ENCODE data around the gene SLN. TPM values are rescaled to one million over a fixed set of nuclear protein-coding genes. Genes with fewer than 3 reads are reported as not detected.

The SLN gene
- total RNA-seq, 2 donors from 2014 or later: not detected

- Histone ChIP-seq H3K9ac (ENCODE audit: low read depth in 2 of 2, low read length in 2 of 2) (no peak overlapping the region), H3K9me3 (no peaks in the 10 kb centered on the region), H3K36me3 (no peaks in the 10 kb centered on the region), H3K27ac (no peak overlapping the region), H3K27me3 (no peaks in the 10 kb centered on the region), H3K4me3 (no peak overlapping the region), H3K4me1 (no peaks in the 10 kb centered on the region)
- DNase-seq: no peak
- TF ChIP-seq, protein P1, sequence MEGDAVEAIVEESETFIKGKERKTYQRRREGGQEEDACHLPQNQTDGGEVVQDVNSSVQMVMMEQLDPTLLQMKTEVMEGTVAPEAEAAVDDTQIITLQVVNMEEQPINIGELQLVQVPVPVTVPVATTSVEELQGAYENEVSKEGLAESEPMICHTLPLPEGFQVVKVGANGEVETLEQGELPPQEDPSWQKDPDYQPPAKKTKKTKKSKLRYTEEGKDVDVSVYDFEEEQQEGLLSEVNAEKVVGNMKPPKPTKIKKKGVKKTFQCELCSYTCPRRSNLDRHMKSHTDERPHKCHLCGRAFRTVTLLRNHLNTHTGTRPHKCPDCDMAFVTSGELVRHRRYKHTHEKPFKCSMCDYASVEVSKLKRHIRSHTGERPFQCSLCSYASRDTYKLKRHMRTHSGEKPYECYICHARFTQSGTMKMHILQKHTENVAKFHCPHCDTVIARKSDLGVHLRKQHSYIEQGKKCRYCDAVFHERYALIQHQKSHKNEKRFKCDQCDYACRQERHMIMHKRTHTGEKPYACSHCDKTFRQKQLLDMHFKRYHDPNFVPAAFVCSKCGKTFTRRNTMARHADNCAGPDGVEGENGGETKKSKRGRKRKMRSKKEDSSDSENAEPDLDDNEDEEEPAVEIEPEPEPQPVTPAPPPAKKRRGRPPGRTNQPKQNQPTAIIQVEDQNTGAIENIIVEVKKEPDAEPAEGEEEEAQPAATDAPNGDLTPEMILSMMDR (IDR thresholded peaks at IDR 0.05): no peak
- intact Hi-C loops (cut with DNase I): no loop called here
These were observed 44.8 kb downstream of the SLN start for GRCh38 chr11:107666911-107667613.

DNA sequence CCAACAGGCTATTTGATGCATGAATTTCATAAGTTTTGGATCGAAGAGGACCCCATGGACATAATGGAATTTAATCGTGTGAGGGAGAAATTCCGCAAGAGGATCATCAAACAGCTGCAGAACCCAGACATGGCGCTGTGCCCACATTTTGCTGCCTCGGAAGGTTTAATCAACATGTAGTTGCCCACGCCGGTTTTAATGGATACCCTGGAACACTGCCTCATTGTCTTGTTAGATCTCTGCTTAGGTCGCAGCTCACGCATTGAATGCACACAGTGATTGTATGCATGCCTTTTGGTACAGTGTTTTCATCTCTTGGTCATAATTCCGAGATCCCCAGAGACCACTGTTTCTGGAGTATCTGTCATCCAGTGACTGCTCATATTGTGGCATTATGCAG is 46.8 kb downstream of the SLN start:
- Histone ChIP-seq H3K4me1 (no peaks in the 10 kb centered on the region), H3K4me3 (no peak overlapping the region), H3K9me3 (no peaks in the 10 kb centered on the region), H3K27me3 (no peaks in the 10 kb centered on the region), H3K9ac (ENCODE audit: low read depth in 2 of 2, low read length in 2 of 2) (no peak overlapping the region), H3K36me3 (no peaks in the 10 kb centered on the region), H3K27ac (no peak overlapping the region)
- TF ChIP-seq, protein P1 (IDR thresholded peaks at IDR 0.05): no peak
- DNase-seq: no peak
- intact Hi-C loops (cut with DNase I): no loop called here

GRCh38 chr11:107661656-107662055 is 50.2 kb downstream of the SLN start:
- no peaks in the 10 kb centered on the region for H3K36me3 ChIP-seq
- no peak overlapping the region for H3K9ac ChIP-seq (ENCODE audit: low read depth in 2 of 2, low read length in 2 of 2)
- TF ChIP-seq, protein P1 (IDR thresholded peaks at IDR 0.05): no peak
- no peaks in the 10 kb centered on the region for H3K4me1 ChIP-seq
- no peaks in the 10 kb centered on the region for H3K9me3 ChIP-seq
- no peak overlapping the region for H3K27ac ChIP-seq
- no peak overlapping the region for H3K4me3 ChIP-seq
- no peak for DNase-seq
- intact Hi-C loops (cut with DNase I): no loop called here
- no peaks in the 10 kb centered on the region for H3K27me3 ChIP-seq

DNA sequence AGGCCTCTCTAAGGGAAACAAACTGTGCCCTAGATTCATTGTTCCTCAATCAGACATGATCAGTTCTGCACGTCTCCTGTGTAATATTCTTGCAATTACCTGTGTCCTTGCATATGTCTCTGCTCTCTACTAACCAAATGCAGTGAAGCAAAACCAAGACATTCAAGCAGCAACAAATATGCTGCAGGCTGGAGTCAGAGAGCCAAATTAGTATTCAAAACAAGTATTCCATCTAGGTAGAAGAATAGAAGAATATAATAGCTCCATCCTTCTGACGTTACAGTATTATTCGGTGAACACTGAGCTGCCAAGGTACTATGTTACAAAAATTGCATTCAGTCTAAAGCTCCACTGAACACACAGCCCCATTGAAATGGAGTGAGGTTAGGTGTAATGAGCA is 51.8 kb downstream of the SLN start:
- H3K36me3 ChIP-seq: no peaks in the 10 kb centered on the region
- H3K9me3 ChIP-seq: no peaks in the 10 kb centered on the region
- no peak overlapping the region for H3K4me3 ChIP-seq
- H3K9ac ChIP-seq (ENCODE audit: low read depth in 2 of 2, low read length in 2 of 2): no peak overlapping the region
- no peak overlapping the region for H3K27ac ChIP-seq
- DNase-seq: no peak
- TF ChIP-seq, protein P1 (IDR thresholded peaks at IDR 0.05): no peak
- H3K4me1 ChIP-seq: no peaks in the 10 kb centered on the region
- no peaks in the 10 kb centered on the region for H3K27me3 ChIP-seq
- intact Hi-C loops (cut with DNase I): no loop called here

- no peaks in the 10 kb centered on the region for H3K9me3 ChIP-seq
- no peaks in the 10 kb centered on the region for H3K27me3 ChIP-seq
- intact Hi-C loops (cut with DNase I): no loop called here
- H3K9ac ChIP-seq (ENCODE audit: low read depth in 2 of 2, low read length in 2 of 2): no peak overlapping the region
- no peaks in the 10 kb centered on the region for H3K4me1 ChIP-seq
- H3K4me3 ChIP-seq: no peak overlapping the region
- H3K27ac ChIP-seq: no peak overlapping the region
- no peaks in the 10 kb centered on the region for H3K36me3 ChIP-seq
- DNase-seq: no peak
- TF ChIP-seq, protein P1 (IDR thresholded peaks at IDR 0.05): no peak
These were observed 52.5 kb downstream of the SLN start for GRCh38 chr11:107659310-107659709.

Other genes with a start within 250 kb of the SLN start
- gene ALKBH8, start 146.3 kb downstream of the SLN start, total RNA-seq: 1 to 10 TPM; 3.7 to 5.0 TPM
- gene ELMOD1, start 120.9 kb downstream of the SLN start, total RNA-seq: under 1 TPM in 1 of 2 donors, not detected in 1; 0.11 TPM
- gene SLC35F2, start 146.7 kb upstream of the SLN start, total RNA-seq: 10 to 100 TPM; 26.3 to 31.9 TPM
- gene RAB39A, start 216.4 kb upstream of the SLN start, total RNA-seq: 1 to 10 TPM in 1 of 2 donors, under 1 TPM in 1; 0.77 to 1.2 TPM

All from colonic mucosa (tissue), 4 donors.